GM12874 (cell line): ENCODE results near the gene ADORA2A.

Source experiments
- CTCF ChIP-seq: IDR thresholded peaks from 2 replicates; pipeline ENCODE4 v1.5.1; 2011; ENCODE audit warnings: low read depth, mild to moderate bottlenecking, control low read depth, low read length, moderate library complexity; ENCODE audit not compliant: insufficient read depth

Gene ADORA2A

DNA sequence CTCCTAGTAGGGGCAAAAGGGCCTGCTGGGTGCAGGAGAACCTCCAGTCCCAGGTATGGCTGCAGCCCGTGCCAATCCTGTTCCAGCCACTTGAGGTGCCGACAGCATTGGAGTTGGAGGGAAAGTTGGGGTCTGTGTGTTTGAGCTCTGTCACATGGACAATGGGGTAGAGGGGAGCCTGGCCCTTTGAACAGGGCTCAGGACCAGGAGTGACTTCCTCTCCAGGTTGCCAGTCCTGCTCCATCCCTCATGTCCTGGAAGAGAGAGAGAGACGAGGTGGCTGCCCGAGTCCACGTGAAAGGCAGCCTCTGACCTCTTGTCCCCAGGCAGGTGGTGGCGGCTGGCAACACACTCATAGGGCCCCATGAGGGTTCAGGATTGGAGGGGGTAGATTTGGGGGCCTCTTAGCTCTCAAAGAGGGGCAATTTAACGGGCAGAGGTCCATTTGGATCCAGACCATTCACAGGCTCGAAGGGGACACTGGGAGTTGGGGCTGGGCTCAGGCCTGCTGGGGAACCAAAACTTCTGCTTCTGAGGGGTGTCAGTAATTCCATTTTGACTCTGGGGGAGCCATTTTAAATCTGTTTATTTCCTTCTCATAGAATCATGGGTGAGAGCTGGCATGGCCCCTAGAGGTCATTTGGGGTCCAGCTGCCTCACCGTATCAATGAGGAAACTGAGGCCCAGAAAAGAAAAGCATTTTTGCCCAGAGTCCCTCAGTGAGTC, 4.1 kb downstream of the ADORA2A start:
- no peak for TF ChIP-seq CTCF

- no peak for TF ChIP-seq CTCF
These were observed 4.9 kb downstream of the ADORA2A start for GRCh38 chr22:24432059-24432853.

DNA sequence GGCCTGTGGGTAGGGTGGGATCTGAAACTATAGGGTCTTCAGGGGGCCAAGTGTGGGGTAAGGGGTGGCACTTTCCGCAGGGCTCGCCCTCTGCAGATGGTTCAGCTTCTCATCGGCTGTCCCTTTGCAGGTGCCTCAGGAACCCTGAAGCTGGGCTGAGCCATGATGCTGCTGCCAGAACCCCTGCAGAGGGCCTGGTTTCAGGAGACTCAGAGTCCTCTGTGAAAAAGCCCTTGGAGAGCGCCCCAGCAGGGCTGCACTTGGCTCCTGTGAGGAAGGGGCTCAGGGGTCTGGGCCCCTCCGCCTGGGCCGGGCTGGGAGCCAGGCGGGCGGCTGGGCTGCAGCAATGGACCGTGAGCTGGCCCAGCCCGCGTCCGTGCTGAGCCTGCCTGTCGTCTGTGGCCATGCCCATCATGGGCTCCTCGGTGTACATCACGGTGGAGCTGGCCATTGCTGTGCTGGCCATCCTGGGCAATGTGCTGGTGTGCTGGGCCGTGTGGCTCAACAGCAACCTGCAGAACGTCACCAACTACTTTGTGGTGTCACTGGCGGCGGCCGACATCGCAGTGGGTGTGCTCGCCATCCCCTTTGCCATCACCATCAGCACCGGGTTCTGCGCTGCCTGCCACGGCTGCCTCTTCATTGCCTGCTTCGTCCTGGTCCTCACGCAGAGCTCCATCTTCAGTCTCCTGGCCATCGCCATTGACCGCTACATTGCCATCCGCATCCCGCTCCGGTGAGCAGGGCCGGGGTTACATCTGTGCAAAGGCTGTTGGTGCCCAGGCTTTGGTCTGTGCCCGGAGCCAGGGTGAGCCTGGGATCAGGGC, 5.8 kb downstream of the ADORA2A start:
- no peak for TF ChIP-seq CTCF

DNA sequence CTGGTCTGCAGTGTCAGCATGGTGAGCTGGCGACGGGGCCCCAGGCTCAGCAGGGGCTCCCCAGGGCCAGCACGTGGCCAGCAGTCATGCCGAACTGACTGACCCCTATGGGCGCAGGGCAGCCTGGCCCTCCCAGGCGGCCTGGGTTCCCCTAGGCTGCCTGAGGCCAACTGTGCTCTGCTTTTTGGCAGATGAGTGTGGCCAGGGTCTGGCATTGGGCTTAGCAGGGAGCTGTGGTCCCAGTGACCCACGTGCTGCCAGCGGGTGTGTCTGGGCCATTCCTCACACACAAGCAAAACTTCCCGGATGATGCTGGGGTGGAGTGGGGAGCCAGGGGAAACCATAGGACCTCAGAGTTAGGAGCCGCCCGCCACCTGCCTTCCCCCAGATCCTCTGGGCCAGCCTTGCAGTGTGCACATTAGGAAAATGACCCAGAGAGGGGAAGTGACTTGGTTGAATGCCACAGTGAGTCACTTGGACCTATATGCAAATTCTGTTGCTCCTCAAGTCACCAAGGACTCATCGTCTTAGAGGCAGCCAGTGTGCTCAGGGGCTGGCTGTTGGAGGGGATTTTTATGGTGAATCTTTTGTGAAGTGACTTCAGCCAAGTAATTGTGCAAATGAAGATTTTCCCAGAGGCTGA, 6.5 kb downstream of the ADORA2A start:
- TF ChIP-seq CTCF, result no peak

DNA sequence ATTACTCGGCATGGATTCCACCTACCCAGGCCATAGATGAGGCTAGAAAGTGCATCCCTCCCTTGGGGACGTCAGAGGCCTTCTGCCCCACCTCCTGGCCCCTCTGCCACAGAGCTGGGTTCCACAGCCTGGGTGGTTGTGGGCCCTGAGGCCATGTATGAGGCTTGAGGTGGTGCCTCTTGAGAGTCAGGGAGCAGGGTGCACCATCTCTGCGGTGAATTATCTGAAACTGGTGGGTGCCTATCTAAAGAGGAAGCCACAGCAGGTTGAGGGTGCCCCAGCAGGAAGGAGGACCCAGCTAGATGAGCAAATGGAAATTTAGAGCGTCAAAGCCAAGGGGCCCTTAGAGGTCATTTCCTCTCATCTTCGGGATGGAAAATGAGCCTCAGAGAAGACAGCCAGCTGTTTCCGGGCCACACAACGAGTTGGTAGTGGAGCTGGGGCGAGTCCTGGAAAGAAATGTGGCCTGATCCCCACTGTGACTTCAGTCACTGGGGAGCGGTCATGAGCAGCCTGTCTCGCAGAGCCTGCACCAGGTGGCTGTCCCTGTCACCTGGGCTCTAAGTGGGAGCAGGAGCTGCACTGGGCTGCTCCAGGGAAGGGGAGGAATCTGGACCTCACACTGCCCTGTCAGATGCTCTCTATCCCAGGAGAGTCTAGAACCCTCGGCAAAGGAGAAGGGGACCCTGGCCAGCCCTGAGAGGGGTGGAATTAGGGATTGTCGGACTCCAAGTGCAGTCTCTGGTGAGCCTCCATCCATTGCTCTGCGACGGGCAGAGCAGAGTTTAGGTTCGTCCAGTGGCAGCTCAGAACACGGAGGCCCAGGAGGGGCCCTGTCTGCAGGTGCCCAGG, 7.3 kb downstream of the ADORA2A start:
- TF ChIP-seq CTCF, result no peak

DNA sequence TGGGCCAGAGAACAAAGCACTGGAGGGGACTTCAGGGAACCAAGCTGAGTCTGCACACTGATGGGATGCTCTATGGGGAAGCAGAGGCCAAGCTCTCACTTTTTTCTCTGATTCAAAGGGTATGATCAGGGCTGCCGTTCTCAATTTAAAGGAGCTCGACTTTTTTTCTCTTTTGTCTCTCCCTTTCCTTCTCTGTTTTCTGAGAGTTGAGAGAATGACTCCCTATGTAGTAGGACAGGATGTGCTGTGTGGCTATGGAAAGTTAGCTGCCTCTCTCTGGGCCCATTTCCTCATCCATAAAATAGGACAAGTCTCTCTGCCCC, 7.9 kb downstream of the ADORA2A start:
- TF ChIP-seq CTCF, result no peak
